Calu3 (cell line): ENCODE results near the gene ATP13A1. TPM values are rescaled to one million over a fixed set of nuclear protein-coding genes. Genes with fewer than 3 reads are reported as not detected.
A peak's percentile ranks its signal among the peaks of the same experiment; 100 is the strongest.

ENCODE experiments used
- BruUV-seq: library from RNA; stranded (reverse); fragments of 400-500 nt; replicated peaks from 2 replicates; lab custom pipeline; 2021; lab: Mats Ljungman, UMichigan
- CTCF ChIA-PET: fragments of 300-600 bp; sonication (Branson Sonifier 250); formaldehyde crosslinking; loops from one replicate; lab custom pipeline; 2022; ENCODE audit warnings: antibody characterized with exemption; lab: Charles Lee
- DNase-seq: peaks from one replicate; pipeline ENCODE4 v3.0.0; 2022
- H3K27ac Mint-ChIP-seq: one replicate; pipeline ENCODE4 v1.8.0; 2022; ENCODE audit warnings: mixed read lengths; ENCODE audit not compliant: unreplicated experiment
- H3K27me3 Mint-ChIP-seq: one replicate; pipeline ENCODE4 v1.8.0; 2022; ENCODE audit warnings: mixed read lengths; ENCODE audit not compliant: unreplicated experiment
- H3K36me3 Mint-ChIP-seq: one replicate; pipeline ENCODE4 v1.8.0; 2022; ENCODE audit warnings: mild to moderate bottlenecking, moderate library complexity, mixed read lengths; ENCODE audit not compliant: insufficient read depth, unreplicated experiment
- H3K4me1 Mint-ChIP-seq: one replicate; pipeline ENCODE4 v1.8.0; 2022; ENCODE audit warnings: mild to moderate bottlenecking, low read depth, mixed read lengths; ENCODE audit not compliant: unreplicated experiment
- H3K4me3 Mint-ChIP-seq: one replicate; pipeline ENCODE4 v1.8.0; 2022; ENCODE audit warnings: mild to moderate bottlenecking, low read depth, moderate library complexity, mixed read lengths; ENCODE audit not compliant: unreplicated experiment
- H3K9me3 Mint-ChIP-seq: one replicate; pipeline ENCODE4 v1.8.0; 2022; ENCODE audit warnings: low read depth, mixed read lengths; ENCODE audit not compliant: unreplicated experiment
- CTCF ChIP-seq: fragments of 200-600 bp; IDR thresholded peaks from one replicate; pipeline ENCODE4 v1.8.0; 2022; ENCODE audit warnings: antibody characterized with exemption; ENCODE audit not compliant: unreplicated experiment
- intact Hi-C: fragments of 100-400 bp; cut with micrococcal nuclease; formaldehyde crosslinking; loops from one replicate; pipeline ENCODE4 v1.10.0; 2022; ENCODE audit not compliant: unreplicated experiment
- total RNA-seq: library from RNA; stranded (reverse); gene quantifications from 2 replicates; pipeline ENCODE4 v1.2.3, GENCODE V29; 2022

The ATP13A1 gene
- total RNA-seq, 1 experiment from 2014 or later, result 65.4 TPM

GRCh38 chr19:19645233-19645870, 18.1 kb downstream of the ATP13A1 start:
- Mint-ChIP-seq H3K9me3 (no peaks in the 10 kb centered on the region), H3K36me3 (peaks cover 39% of the 10 kb centered on the region), H3K4me3 (no peak overlapping the region), H3K27ac (no peak overlapping the region), H3K4me1 (peaks cover 8% of the 10 kb centered on the region), H3K27me3 (no peaks in the 10 kb centered on the region)
- CTCF ChIA-PET, result no interaction called here
- BruUV-seq, result no TSS peak
- intact Hi-C loops, result no loop called here
- DNase-seq, result no peak
- TF ChIP-seq CTCF, result no peak

GRCh38 chr19:19644054-19644388, 19.5 kb downstream of the ATP13A1 start:
- Mint-ChIP-seq H3K27ac (peak overlapping the region; percentile 67), H3K36me3 (peaks cover 34% of the 10 kb centered on the region), H3K27me3 (no peaks in the 10 kb centered on the region), H3K9me3 (no peaks in the 10 kb centered on the region), H3K4me1 (peaks cover 8% of the 10 kb centered on the region), H3K4me3 (peak overlapping the region; percentile 87)
- CTCF ChIA-PET, result interaction anchor here (1.0 to 1.2 kb wide), 2 partner anchors 15 to 112 kb away, joined by 3 to 4 read pairs; no protein-coding TSS in a partner anchor
- no TSS peak for BruUV-seq
- DNase-seq, result no peak
- intact Hi-C loops, result loop anchor here (1.0 kb wide), 1 partner anchor 112 kb away; no protein-coding TSS in a partner anchor
- no peak for TF ChIP-seq CTCF

- BruUV-seq, result no TSS peak
- peak within 1 kb of the TSS; percentile 67 for H3K27ac Mint-ChIP-seq
- H3K4me3 Mint-ChIP-seq, result peak within 1 kb of the TSS; percentile 87
- peak; percentile 80 for TF ChIP-seq CTCF
- no peaks in the 10 kb centered on the region for H3K27me3 Mint-ChIP-seq
- peaks cover 32% of the 10 kb centered on the region for H3K36me3 Mint-ChIP-seq
- H3K4me1 Mint-ChIP-seq, result peaks cover 8% of the 10 kb centered on the region
- intact Hi-C loops, result loop anchor here (1.0 kb wide), 1 partner anchor 111 kb away; no protein-coding TSS in a partner anchor
- no peaks in the 10 kb centered on the region for H3K9me3 Mint-ChIP-seq
- peak; percentile 79 for DNase-seq
- CTCF ChIA-PET, result interaction anchor here (1.0 to 1.2 kb wide), 2 partner anchors 15 to 111 kb away, joined by 3 to 4 read pairs; no protein-coding TSS in a partner anchor
Observed at GRCh38 chr19:19643158-19644053, 20.1 kb downstream of the ATP13A1 start, which contains the start of gene GMIP. TSS of gene GMIP (minus strand) at chr19:19643657. CDS start at chr19:19643529, 128 bp downstream.

- Mint-ChIP-seq H3K4me1 (peaks cover 8% of the 10 kb centered on the region), H3K4me3 (peak overlapping the region; percentile 87), H3K27ac (peak overlapping the region; percentile 67), H3K9me3 (no peaks in the 10 kb centered on the region), H3K36me3 (peaks cover 26% of the 10 kb centered on the region), H3K27me3 (no peaks in the 10 kb centered on the region)
- CTCF ChIA-PET, result no interaction called here
- intact Hi-C loops, result no loop called here
- DNase-seq, result no peak
- BruUV-seq, result no TSS peak
- no peak for TF ChIP-seq CTCF
Observed at GRCh38 chr19:19642506-19643157, 20.8 kb downstream of the ATP13A1 start.
